Stimulated activated naive CD8-positive, alpha-beta T cell treated with anti-CD3 and anti-CD28 coated beads, Interleukin-15, Interleukin-2, amounts not matched to agents 100 U/mL and 50 U/mL, for 24 hours (primary cell): ENCODE measurements around the gene ZNF236.
A peak's percentile ranks its signal among the peaks of the same experiment; 100 is the strongest.
"Not testable (repeated sequence)": the region's sequence is repeated elsewhere in the genome, so short reads cannot be mapped to it uniquely, and the experiment has no call there.

ENCODE experiments used
- ATAC-seq: fragments of 150-1000 bp; cut with Tn5 transposase; one replicate; pipeline ENCODE4 v1.10.0; 2021
- DNase-seq: peaks from one replicate; pipeline ENCODE4 v3.0.0; 2021

The ZNF236 gene

GRCh38 chr18:76952747-76953146, 130.4 kb downstream of the ZNF236 start:
- ATAC-seq (no peak), DNase-seq (no peak)

- no peak for ATAC-seq
Observed at GRCh38 chr18:76953156-76953555, 130.8 kb downstream of the ZNF236 start.

GRCh38 chr18:76953583-76954233, 131.4 kb downstream of the ZNF236 start:
- DNase-seq (no peak), ATAC-seq (no peak)

More at GRCh38 chr18:76953156-76953555, 130.8 kb downstream of the ZNF236 start:
- DNase-seq, result no peak

GRCh38 chr18:76955524-76956170, 133.3 kb downstream of the ZNF236 start:
- ATAC-seq (no peak), DNase-seq (no peak)

DNA sequence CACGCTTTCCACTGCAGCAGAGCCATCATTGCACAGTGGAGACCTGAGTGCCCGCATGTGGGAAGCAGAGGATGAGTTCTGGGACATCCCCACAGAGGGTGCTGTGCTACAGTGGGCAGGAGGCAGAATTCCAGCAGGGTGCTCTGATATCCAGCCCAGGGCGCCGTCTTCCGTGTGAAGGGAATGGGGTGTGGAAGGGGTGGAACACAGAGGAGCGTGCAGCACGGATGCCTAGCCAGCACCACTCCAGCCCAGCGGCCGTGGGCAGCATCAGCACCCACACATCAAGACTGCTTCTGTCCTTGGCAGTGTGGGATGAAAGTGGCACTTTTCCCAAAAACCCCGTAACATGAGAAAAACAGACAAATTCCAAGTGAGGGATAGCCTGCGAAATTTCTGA, 134.3 kb downstream of the ZNF236 start:
- DNase-seq (no peak), ATAC-seq (no peak)

- DNase-seq (no peak), ATAC-seq (no peak)
Observed at GRCh38 chr18:76957384-76958355, 135.3 kb downstream of the ZNF236 start.

- ATAC-seq (no peak), DNase-seq (no peak)
Observed at GRCh38 chr18:76958692-76959341, 136.5 kb downstream of the ZNF236 start.

DNA sequence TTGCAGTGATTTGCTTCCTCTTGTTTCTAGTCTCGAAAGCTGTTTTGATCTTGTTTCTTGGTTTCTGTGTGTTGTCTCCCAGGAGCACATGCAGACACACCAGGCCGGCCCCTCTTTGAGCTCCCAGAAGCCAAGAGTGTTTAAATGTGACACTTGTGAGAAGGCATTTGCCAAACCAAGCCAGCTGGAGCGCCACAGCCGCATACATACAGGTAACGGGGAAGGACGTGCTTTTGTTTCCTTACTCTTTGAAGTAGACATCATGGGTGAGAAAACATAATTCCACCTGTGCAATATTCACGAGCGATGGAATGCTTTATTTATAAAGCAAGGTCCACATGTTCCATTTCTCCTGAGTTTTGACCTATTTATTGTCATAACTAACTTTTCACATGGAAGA, 137.2 kb downstream of the ZNF236 start:
- no peak for ATAC-seq
- DNase-seq, result no peak

GRCh38 chr18:76960528-76961035, 138.2 kb downstream of the ZNF236 start:
- DNase-seq (no peak), ATAC-seq (peak; percentile 14)

GRCh38 chr18:76962851-76963250, 140.5 kb downstream of the ZNF236 start:
- DNase-seq (no peak), ATAC-seq (no peak)

DNA sequence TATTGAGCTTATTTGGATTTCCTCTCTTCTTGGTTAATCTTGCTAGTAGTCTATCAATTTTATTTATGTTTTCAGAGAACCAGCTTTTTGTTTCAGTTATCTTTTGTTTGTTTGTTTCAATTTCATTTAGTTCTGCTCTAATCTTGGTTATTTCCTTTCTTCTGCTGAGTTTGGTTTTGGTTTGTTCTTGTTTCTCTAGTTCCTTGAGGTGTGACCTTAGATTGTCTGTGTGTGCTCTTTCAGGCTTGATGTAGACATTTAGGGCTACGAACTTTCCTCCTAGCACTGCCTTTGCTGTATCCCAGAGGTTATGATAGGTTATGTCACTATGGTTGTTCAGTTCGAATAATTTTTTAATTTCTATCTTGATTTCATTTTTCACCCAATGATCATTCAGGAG, 141.6 kb downstream of the ZNF236 start:
- no peak for ATAC-seq
- no peak for DNase-seq

DNA sequence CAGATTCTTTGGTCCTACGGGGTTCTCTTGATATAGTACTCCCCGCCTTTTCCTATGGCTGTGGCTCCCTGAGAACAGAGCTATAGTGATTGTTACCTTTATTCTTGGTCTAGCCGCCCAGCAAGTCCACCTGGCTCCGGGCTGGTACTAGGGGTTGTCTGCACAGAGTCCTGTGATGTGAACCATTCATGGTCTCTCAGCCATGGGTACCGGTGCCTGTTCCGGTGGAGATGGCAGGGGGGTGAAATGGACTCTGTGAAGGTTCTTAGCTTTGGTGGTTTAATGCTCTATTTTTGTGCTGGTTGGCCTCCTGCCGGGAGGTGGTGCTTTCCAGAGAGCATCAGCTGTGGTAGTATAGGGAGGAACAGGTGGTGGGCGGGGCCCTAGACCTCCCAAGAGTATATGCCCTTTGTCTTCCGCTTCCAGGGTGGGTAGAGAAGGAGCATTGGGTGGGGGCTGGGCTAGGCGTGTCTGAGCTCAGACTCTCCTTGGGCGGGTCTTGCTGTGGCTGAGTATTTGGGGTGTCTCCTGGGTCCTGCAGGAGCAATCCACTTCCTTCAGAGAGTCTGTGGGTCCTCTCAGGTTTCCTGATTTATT, 143.3 kb downstream of the ZNF236 start:
- ATAC-seq (peak; percentile 28), DNase-seq (peak; percentile 19)

- not testable (repeated sequence) for ATAC-seq, DNase-seq
Observed at GRCh38 chr18:76967299-76967698, 144.9 kb downstream of the ZNF236 start.

DNA sequence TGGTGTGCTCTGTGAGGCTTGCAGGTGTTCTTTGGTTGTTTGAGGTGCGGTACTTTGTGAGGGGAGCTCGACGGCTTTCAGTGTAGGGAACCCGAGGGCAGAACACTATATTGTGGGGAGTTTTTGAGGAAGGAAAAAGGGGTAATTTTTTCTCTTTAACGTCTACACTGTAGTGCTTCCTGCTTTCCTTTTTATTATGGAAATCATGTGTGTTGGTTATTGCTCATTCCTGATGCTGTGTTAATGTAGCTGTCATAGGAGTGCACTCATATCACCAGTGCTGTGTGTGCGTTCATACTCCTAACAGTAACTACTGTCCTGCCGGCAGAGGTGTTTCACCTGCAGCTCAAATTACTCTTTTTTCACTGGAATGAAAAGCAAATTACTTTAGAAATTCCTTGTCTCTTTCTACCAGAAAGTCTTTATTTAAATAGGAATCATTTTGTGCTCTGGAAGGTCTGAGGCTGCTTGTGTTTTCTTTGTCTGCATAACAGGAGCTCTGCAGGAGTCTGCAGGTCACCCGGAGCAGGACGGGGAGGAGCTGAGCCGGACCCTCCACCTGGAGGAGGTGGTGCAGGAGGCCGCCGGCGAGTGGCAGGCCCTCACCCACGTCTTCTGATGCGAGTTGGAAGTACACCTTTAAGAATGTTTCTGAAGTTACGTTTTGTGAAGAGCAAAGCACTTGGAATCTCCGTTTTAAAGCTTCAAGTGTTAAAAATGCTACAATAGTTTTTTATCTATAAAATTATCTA, 145.5 kb downstream of the ZNF236 start:
- ATAC-seq (no peak), DNase-seq (no peak)

GRCh38 chr18:76970770-76971559, 148.6 kb downstream of the ZNF236 start:
- no peak for DNase-seq

GRCh38 chr18:76972241-76972640, 149.9 kb downstream of the ZNF236 start:
- DNase-seq (no peak), ATAC-seq (no peak)

More at GRCh38 chr18:76970770-76971559, 148.6 kb downstream of the ZNF236 start:
- ATAC-seq, result no peak

DNA sequence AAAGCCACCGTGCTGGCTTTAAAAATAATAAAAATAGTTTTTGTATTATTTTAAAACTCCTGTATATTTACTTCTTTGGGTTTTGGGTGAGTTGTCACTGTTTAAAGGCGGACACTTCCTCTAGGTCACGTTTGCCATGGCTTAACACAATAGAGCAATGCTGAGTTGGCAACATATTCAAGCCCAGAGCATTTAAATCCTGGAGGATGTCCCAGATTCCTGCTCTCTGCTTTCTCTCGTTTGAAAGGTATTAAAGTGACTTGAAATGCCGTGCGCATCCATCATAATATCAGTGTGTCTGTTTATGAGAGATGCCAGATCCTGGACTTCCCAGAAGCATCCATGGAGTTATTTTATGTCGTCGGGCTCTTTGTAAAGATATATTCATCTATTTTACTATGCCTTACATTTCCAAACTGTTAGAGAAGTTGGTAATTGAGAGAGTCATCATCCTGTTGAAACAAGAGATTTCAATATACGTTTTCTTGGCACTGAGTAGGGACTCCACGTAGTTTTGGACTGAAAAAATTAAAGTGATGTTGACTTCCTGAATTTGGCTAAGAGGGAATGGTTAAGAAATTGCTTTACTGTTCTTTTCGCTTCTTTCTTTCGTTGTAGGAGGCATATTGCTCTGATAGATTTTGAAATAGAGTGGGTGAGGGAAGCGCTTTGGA, 150.6 kb downstream of the ZNF236 start:
- DNase-seq, result no peak
- no peak for ATAC-seq

GRCh38 chr18:76973520-76974266, 151.3 kb downstream of the ZNF236 start:
- no peak for ATAC-seq
- no peak for DNase-seq

DNA sequence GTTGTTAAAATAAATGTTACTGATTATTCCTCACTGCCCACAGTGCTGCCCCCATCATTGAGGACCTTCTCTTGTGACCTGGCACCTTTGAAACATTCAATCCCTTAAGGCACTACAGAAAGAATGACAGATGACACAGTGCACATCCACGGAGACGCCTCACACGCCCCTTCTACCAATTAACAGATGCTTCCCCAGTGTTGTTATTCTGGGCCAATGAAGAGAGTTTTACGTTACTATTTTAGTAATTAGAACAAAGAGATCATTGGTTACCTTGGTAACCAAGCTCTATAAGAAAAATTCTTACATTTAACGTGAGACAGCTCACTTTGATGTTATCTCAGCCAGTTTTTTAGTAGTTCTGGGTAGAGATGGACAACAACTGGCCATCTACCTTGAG, 152.0 kb downstream of the ZNF236 start:
- no peak for DNase-seq
- no peak for ATAC-seq
